HL-60 (cell line): ENCODE data around the gene ADAMTS3.

ENCODE experiments used
- DNase-seq, 2 experiments: peaks; one replicate each; pipeline ENCODE4 v3.0.0-alpha.2; 2010 to 2020; ENCODE audit warnings: low read depth in 1 of 2, low spot score in 1 of 2
- H3K27ac ChIP-seq: fragments of 250-450 bp; sonication (Bioruptor Pico); replicated peaks from 2 replicates; pipeline ENCODE4 v1.5.1; 2020; ENCODE audit warnings: mild to moderate bottlenecking, moderate library complexity
- H3K27me3 ChIP-seq: fragments of 250-450 bp; sonication (Bioruptor Pico); 2 replicates; pipeline ENCODE4 v1.5.1; 2021; ENCODE audit warnings: mild to moderate bottlenecking, moderate library complexity; ENCODE audit not compliant: insufficient read depth, poor library complexity, severe bottlenecking
- H3K4me3 ChIP-seq: replicated peaks from 2 replicates; pipeline ENCODE4 v1.5.1; 2011; ENCODE audit warnings: mild to moderate bottlenecking, control low read depth, low read length; ENCODE audit not compliant: insufficient read depth
- CTCF ChIP-seq: IDR thresholded peaks from one replicate; pipeline ENCODE4 v1.5.1; 2011; ENCODE audit warnings: low read length, control low read depth, inconsistent platforms; ENCODE audit not compliant: insufficient read depth
- GABPA ChIP-seq: IDR thresholded peaks from 2 replicates; pipeline ENCODE4 v1.6.1; 2012; ENCODE audit warnings: low read depth
- POLR2AphosphoS5 ChIP-seq: IDR thresholded peaks from 2 replicates; pipeline ENCODE4 v1.6.1; 2012; ENCODE audit warnings: low read depth
- REST ChIP-seq: IDR thresholded peaks from 2 replicates; pipeline ENCODE4 v1.6.1; 2012; ENCODE audit warnings: low read depth; ENCODE audit not compliant: insufficient replicate concordance
- SPI1 ChIP-seq: IDR thresholded peaks from 2 replicates; pipeline ENCODE4 v1.6.1; 2012; ENCODE audit warnings: low read depth, mild to moderate bottlenecking, borderline replicate concordance

ADAMTS3 gene

GRCh38 chr4:72280252-72280651, 288.8 kb downstream of the ADAMTS3 start:
- Histone ChIP-seq H3K27me3 (no peaks in the 10 kb centered on the region), H3K27ac (no peak overlapping the region), H3K4me3 (no peak overlapping the region)
- no peak for DNase-seq
- TF ChIP-seq CTCF: no peak
- TF ChIP-seq SPI1: no peak
- TF ChIP-seq POLR2AphosphoS5: no peak
- TF ChIP-seq REST: no peak
- no peak for TF ChIP-seq GABPA

GRCh38 chr4:72275381-72275780, 293.6 kb downstream of the ADAMTS3 start:
- Histone ChIP-seq H3K27me3 (no peaks in the 10 kb centered on the region), H3K4me3 (no peak overlapping the region), H3K27ac (no peak overlapping the region)
- DNase-seq: no peak
- TF ChIP-seq REST (no peak), CTCF (no peak), SPI1 (no peak), GABPA (no peak)

GRCh38 chr4:72274251-72274650, 294.8 kb downstream of the ADAMTS3 start:
- TF ChIP-seq GABPA (no peak), SPI1 (no peak), REST (no peak), POLR2AphosphoS5 (no peak), CTCF (no peak)

More at GRCh38 chr4:72274251-72274650, 294.8 kb downstream of the ADAMTS3 start:
- H3K4me3 ChIP-seq: no peak overlapping the region
- no peak overlapping the region for H3K27ac ChIP-seq
- H3K27me3 ChIP-seq: no peaks in the 10 kb centered on the region
- DNase-seq: no peak
